Measurements from ENCODE around the gene ATAT1.

DNA sequence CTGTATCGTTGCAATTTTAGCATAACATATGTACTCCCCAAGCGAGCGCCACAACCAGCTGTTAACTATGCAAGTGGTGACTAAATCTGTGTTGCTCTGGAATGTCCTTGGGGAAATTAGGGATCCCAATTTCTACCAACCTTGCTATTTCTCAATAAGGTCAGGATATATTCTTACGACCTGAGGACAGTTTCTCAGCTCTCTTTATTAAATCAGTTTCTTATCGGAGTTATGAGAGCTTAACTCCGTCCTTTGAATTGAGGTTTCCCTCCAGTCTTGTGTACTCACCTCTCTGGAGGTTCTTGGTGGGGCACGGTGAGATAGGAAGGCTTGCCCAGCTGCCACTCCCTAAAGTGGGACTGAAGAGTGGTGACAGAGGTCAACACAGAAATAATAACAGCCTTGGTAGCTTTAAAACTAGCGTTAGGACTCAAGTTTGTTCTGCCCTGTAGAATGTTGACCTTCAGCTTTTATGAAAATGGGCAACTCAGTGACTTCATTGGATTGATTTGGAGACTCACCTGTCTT, 8.3 kb upstream of the ATAT1 start:
- TF ChIP-seq, protein P1, sequence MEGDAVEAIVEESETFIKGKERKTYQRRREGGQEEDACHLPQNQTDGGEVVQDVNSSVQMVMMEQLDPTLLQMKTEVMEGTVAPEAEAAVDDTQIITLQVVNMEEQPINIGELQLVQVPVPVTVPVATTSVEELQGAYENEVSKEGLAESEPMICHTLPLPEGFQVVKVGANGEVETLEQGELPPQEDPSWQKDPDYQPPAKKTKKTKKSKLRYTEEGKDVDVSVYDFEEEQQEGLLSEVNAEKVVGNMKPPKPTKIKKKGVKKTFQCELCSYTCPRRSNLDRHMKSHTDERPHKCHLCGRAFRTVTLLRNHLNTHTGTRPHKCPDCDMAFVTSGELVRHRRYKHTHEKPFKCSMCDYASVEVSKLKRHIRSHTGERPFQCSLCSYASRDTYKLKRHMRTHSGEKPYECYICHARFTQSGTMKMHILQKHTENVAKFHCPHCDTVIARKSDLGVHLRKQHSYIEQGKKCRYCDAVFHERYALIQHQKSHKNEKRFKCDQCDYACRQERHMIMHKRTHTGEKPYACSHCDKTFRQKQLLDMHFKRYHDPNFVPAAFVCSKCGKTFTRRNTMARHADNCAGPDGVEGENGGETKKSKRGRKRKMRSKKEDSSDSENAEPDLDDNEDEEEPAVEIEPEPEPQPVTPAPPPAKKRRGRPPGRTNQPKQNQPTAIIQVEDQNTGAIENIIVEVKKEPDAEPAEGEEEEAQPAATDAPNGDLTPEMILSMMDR (IDR thresholded peaks at IDR 0.05): no peak
- no peak for TF ChIP-seq TEAD4 (CRISPR knock-in tag; IDR thresholded peaks at IDR 0.05)
- TF ChIP-seq JUN (CRISPR knock-in tag; IDR thresholded peaks at IDR 0.05): no peak
- no peak for TF ChIP-seq TP53 (CRISPR knock-in tag; IDR thresholded peaks at IDR 0.05)
- no peak for TF ChIP-seq KAT7 (CRISPR knock-in tag; IDR thresholded peaks at IDR 0.05; ENCODE audit: borderline replicate concordance)
- TF ChIP-seq, protein P2, sequence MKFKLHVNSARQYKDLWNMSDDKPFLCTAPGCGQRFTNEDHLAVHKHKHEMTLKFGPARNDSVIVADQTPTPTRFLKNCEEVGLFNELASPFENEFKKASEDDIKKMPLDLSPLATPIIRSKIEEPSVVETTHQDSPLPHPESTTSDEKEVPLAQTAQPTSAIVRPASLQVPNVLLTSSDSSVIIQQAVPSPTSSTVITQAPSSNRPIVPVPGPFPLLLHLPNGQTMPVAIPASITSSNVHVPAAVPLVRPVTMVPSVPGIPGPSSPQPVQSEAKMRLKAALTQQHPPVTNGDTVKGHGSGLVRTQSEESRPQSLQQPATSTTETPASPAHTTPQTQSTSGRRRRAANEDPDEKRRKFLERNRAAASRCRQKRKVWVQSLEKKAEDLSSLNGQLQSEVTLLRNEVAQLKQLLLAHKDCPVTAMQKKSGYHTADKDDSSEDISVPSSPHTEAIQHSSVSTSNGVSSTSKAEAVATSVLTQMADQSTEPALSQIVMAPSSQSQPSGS (CRISPR knock-in tag; IDR thresholded peaks at IDR 0.05; ENCODE audit: borderline replicate concordance, low read depth): no peak
- TF ChIP-seq NR1H2 (CRISPR knock-in tag; IDR thresholded peaks at IDR 0.05): no peak
- TF ChIP-seq ZNF416 (CRISPR knock-in tag; IDR thresholded peaks at IDR 0.05): no peak
- TF ChIP-seq ETV6 (CRISPR knock-in tag; IDR thresholded peaks at IDR 0.05): no peak
- TF ChIP-seq FOXK1 (CRISPR knock-in tag; IDR thresholded peaks at IDR 0.05): no peak
- TF ChIP-seq AFF4 (CRISPR knock-in tag; IDR thresholded peaks at IDR 0.05; ENCODE audit: borderline replicate concordance): no peak
- no peak for TF ChIP-seq JAZF1 (CRISPR knock-in tag; IDR thresholded peaks at IDR 0.05)

Measured in WTC11 (cell line).